HEK293T (cell line): ENCODE measurements around the gene FAM124A.

Source experiments
- BHLHE40 ChIP-seq: fragments of 450-650 bp; IDR thresholded peaks from 2 replicates; pipeline ENCODE4 v1.6.1; 2016; ENCODE audit warnings: mild to moderate bottlenecking, moderate library complexity, borderline replicate concordance
- FOXM1 ChIP-seq: fragments of 450-650 bp; IDR thresholded peaks from 2 replicates; pipeline ENCODE4 v1.6.1; 2017; ENCODE audit warnings: mild to moderate bottlenecking, borderline replicate concordance
- SUZ12 ChIP-seq: fragments of 450-650 bp; IDR thresholded peaks from 2 replicates; pipeline ENCODE4 v1.6.1; 2016; ENCODE audit warnings: mild to moderate bottlenecking

GRCh38 chr13:51292000-51292565, 69.9 kb downstream of the FAM124A start:
- TF ChIP-seq FOXM1 (no peak), BHLHE40 (no peak), SUZ12 (no peak)
